DOHH2 (cell line): ENCODE measurements around the gene MTFR1L.

Source experiments
- H3F3A ChIP-seq: fragments of 200-600 bp; sonication (generic), shearing (Covaris generic); 2 replicates; pipeline ENCODE4 v1.6.0; 2016; ENCODE audit warnings: antibody characterized with exemption, mild to moderate bottlenecking; ENCODE audit not compliant: control insufficient read depth, insufficient read depth
- H3K27ac ChIP-seq: fragments of 200-600 bp; sonication (generic); 2 replicates; pipeline ENCODE4 v1.5.1; 2014; ENCODE audit warnings: low read depth, mild to moderate bottlenecking, low read length, moderate library complexity
- H3K27me3 ChIP-seq: fragments of 200-600 bp; sonication (generic); 2 replicates; pipeline ENCODE4 v1.6.1; 2014; ENCODE audit warnings: mild to moderate bottlenecking, low read length, mixed read lengths; ENCODE audit not compliant: control insufficient read depth
- H3K36me3 ChIP-seq: fragments of 200-600 bp; sonication (generic); 2 replicates; pipeline ENCODE4 v1.6.1; 2014; ENCODE audit warnings: mild to moderate bottlenecking, low read length, moderate library complexity, mixed read lengths; ENCODE audit not compliant: control insufficient read depth
- H3K4me1 ChIP-seq: fragments of 200-600 bp; sonication (generic); 2 replicates; pipeline ENCODE4 v1.6.1; 2014; ENCODE audit warnings: mild to moderate bottlenecking, low read length, mixed read lengths; ENCODE audit not compliant: control insufficient read depth
- H3K4me2 ChIP-seq: fragments of 200-600 bp; sonication (generic); 2 replicates; pipeline ENCODE4 v1.6.0; 2014; ENCODE audit warnings: mild to moderate bottlenecking, low read length, moderate library complexity
- H3K4me3 ChIP-seq: fragments of 200-600 bp; sonication (generic); 2 replicates; pipeline ENCODE4 v1.5.1; 2014; ENCODE audit warnings: mild to moderate bottlenecking, low read length, mixed read lengths
- H3K79me2 ChIP-seq: fragments of 200-600 bp; sonication (generic); 2 replicates; pipeline ENCODE4 v1.6.1; 2014; ENCODE audit warnings: mild to moderate bottlenecking, low read length, mixed read lengths; ENCODE audit not compliant: control insufficient read depth
- H3K9me2 ChIP-seq: fragments of 200-600 bp; sonication (generic); replicated peaks from 2 replicates; pipeline ENCODE4 v1.6.1; 2014; ENCODE audit warnings: mild to moderate bottlenecking, low read length, mixed read lengths; ENCODE audit not compliant: control insufficient read depth
- H3K9me3 ChIP-seq: fragments of 200-600 bp; sonication (generic); 2 replicates; pipeline ENCODE4 v1.6.1; 2014; ENCODE audit warnings: antibody characterized with exemption, low read length, mixed read lengths; ENCODE audit not compliant: control insufficient read depth, insufficient read depth
- H4K20me1 ChIP-seq: fragments of 200-600 bp; sonication (generic); 2 replicates; pipeline ENCODE4 v1.6.0; 2014; ENCODE audit warnings: low read depth, mild to moderate bottlenecking, antibody characterized with exemption, low read length, moderate library complexity; ENCODE audit not compliant: control insufficient read depth, insufficient read depth
- EZH2phosphoT487 ChIP-seq: fragments of 200-600 bp; sonication (generic); IDR thresholded peaks from 2 replicates; pipeline ENCODE4 v1.6.1; 2017; ENCODE audit warnings: borderline replicate concordance, mild to moderate bottlenecking, antibody characterized with exemption, low read length, moderate library complexity, mixed read lengths
- TF ChIP-seq, protein P1 (sequence below): fragments of 200-600 bp; sonication (generic); IDR thresholded peaks from one replicate; pipeline ENCODE4 v1.5.1; 2014; ENCODE audit warnings: antibody characterized with exemption, mild to moderate bottlenecking, low read depth, low read length; ENCODE audit not compliant: poor library complexity, severe bottlenecking

MTFR1L gene

GRCh38 chr1:25829046-25829445 lies 9.3 kb downstream of the MTFR1L start:
- Histone ChIP-seq H3K9me2 (no peaks in the 10 kb centered on the region), H3K36me3 (peaks cover 74% of the 10 kb centered on the region), H3F3A (no peaks in the 10 kb centered on the region), H3K4me1 (no peaks in the 10 kb centered on the region), H3K9me3 (no peaks in the 10 kb centered on the region), H4K20me1 (no peaks in the 10 kb centered on the region; the same call in 1 of the 2 replicates), H3K27me3 (no peaks in the 10 kb centered on the region), H3K4me3 (no peak overlapping the region), H3K79me2 (peaks cover 6% of the 10 kb centered on the region), H3K27ac (no peak overlapping the region), H3K4me2 (no peak overlapping the region)
- no peak for TF ChIP-seq EZH2phosphoT487

- H3K36me3 ChIP-seq = peaks cover 92% of the 10 kb centered on the region
- no peaks in the 10 kb centered on the region for H3K27me3 ChIP-seq
- no peaks in the 10 kb centered on the region for H3K4me1 ChIP-seq
- H3K79me2 ChIP-seq = peaks cover 6% of the 10 kb centered on the region
- no peak overlapping the region for H3K4me3 ChIP-seq
- H3K9me2 ChIP-seq = no peaks in the 10 kb centered on the region
- TF ChIP-seq EZH2phosphoT487 = no peak
- TF ChIP-seq, protein P1, sequence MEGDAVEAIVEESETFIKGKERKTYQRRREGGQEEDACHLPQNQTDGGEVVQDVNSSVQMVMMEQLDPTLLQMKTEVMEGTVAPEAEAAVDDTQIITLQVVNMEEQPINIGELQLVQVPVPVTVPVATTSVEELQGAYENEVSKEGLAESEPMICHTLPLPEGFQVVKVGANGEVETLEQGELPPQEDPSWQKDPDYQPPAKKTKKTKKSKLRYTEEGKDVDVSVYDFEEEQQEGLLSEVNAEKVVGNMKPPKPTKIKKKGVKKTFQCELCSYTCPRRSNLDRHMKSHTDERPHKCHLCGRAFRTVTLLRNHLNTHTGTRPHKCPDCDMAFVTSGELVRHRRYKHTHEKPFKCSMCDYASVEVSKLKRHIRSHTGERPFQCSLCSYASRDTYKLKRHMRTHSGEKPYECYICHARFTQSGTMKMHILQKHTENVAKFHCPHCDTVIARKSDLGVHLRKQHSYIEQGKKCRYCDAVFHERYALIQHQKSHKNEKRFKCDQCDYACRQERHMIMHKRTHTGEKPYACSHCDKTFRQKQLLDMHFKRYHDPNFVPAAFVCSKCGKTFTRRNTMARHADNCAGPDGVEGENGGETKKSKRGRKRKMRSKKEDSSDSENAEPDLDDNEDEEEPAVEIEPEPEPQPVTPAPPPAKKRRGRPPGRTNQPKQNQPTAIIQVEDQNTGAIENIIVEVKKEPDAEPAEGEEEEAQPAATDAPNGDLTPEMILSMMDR = no peak
- H3K9me3 ChIP-seq = no peaks in the 10 kb centered on the region
- no peaks in the 10 kb centered on the region; the same call in 1 of the 2 replicates for H4K20me1 ChIP-seq
- H3K27ac ChIP-seq = no peak overlapping the region
- H3K4me2 ChIP-seq = no peak overlapping the region
- no peaks in the 10 kb centered on the region for H3F3A ChIP-seq
These were observed 11.9 kb downstream of the MTFR1L start for GRCh38 chr1:25831569-25832196.

DNA sequence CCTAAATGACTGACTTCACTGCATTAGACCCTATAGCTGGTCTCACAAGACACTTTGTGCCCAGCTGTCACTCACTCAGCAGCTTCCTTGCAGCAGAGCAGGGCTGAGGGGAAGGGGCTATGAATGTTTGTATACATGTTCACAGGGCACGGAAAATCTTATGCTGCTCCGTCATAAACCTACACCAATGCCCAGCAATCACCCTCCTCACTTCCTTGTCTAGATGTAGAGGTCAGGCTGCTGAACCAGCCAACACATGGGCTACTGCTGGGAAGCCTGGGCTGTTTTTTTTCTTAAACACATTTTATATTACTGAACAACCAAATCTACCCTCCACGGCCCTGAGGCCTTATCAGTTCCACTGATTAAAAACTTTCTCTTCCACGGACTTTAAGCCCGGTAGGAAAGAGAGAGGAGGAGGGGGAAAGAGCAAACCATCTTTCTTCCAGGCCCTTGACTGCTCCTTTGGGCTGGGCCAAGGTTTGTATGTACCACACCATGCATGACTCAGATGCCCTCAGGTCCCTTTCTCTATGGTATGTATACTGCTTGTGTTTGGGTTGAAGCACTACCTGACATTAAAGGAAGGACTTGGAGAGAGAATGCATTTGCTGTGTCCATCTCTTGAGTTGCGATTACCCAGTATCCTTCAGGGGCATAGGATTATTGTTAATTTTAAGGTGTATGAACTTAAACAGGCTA lies 12.7 kb downstream of the MTFR1L start:
- H3F3A ChIP-seq = no peaks in the 10 kb centered on the region
- H3K4me2 ChIP-seq = no peak overlapping the region
- peaks cover 94% of the 10 kb centered on the region for H3K36me3 ChIP-seq
- H3K9me2 ChIP-seq = no peaks in the 10 kb centered on the region
- TF ChIP-seq, protein P1 = no peak
- H4K20me1 ChIP-seq = no peaks in the 10 kb centered on the region; the same call in 1 of the 2 replicates
- H3K4me3 ChIP-seq = no peak overlapping the region
- no peaks in the 10 kb centered on the region for H3K27me3 ChIP-seq
- H3K79me2 ChIP-seq = peaks cover 6% of the 10 kb centered on the region
- no peaks in the 10 kb centered on the region for H3K4me1 ChIP-seq
- H3K9me3 ChIP-seq = no peaks in the 10 kb centered on the region
- no peak overlapping the region for H3K27ac ChIP-seq

DNA sequence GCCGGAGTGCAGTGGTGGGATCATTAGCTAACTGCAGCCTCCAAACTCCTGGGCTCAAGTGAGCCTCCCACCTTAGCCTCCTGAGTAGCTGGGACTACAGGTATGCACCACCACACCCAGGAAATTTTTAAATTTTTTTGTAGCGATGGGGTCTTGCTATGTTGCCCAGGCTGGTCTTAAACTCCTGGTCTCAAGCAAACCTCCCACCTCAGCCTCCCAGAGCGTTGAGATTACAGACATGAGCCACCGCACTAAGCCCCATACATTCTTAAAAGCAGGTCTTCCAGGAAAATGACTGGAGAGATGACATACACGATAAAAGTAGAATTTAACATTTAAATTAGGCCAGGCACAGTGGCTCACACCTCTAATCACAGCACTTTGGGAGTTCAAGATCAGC lies 13.4 kb downstream of the MTFR1L start:
- no peaks in the 10 kb centered on the region for H3F3A ChIP-seq
- H3K36me3 ChIP-seq = peaks cover 88% of the 10 kb centered on the region
- TF ChIP-seq, protein P1 = no peak
- TF ChIP-seq EZH2phosphoT487 = no peak
- no peak overlapping the region for H3K4me3 ChIP-seq
- H3K9me3 ChIP-seq = no peaks in the 10 kb centered on the region
- H3K9me2 ChIP-seq = no peaks in the 10 kb centered on the region
- H3K4me2 ChIP-seq = no peak overlapping the region
- no peaks in the 10 kb centered on the region for H3K27me3 ChIP-seq
- H3K79me2 ChIP-seq = peaks cover 6% of the 10 kb centered on the region
- no peaks in the 10 kb centered on the region for H3K4me1 ChIP-seq
- H3K27ac ChIP-seq = no peak overlapping the region
- no peaks in the 10 kb centered on the region; the same call in 1 of the 2 replicates for H4K20me1 ChIP-seq
